Vagina (tissue), 2 donors: ENCODE results near the gene ARHGAP18.

Experiments used
- POLR2AphosphoS5 ChIP-seq, 2 donors: sonication (generic); formaldehyde crosslinking; IDR thresholded peaks; one replicate each; pipeline ENCODE4 v1.9.0; 2017; ENCODE audit warnings: antibody characterized with exemption in 2 of 2, mild to moderate bottlenecking in 2 of 2, low read depth in 1 of 2; ENCODE audit not compliant: insufficient read depth in 1 of 2
- TF ChIP-seq, protein P1 (sequence below), 3 experiments: fragments of 450-650 bp in 2 of 3; fragments of 200-600 bp in 1 of 3; sonication (generic) in 1 of 3; IDR thresholded peaks; one replicate each; pipeline ENCODE4 v1.5.1; 2017 to 2019; ENCODE audit warnings: antibody characterized with exemption in 3 of 3, mild to moderate bottlenecking in 2 of 3, moderate library complexity in 2 of 3

DNA sequence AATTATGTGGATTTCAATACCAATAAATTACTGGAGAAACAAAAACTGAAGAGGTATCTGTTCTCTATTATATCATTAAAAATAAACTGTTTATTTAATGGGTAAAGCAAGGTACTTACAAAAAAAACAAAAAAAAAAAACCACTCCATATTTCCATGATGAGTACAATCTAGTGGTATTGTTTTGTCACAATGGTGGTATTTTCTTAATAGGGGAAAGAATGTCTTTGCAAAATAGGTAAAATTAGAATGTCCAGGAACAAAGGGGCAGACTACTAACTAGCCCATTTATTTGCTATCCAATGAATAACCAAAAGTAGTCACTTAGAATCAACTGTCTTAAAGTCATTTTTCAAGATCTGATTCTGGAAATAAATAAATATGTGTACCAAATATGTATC, 92.0 kb downstream of the ARHGAP18 start:
- TF ChIP-seq, protein P1, sequence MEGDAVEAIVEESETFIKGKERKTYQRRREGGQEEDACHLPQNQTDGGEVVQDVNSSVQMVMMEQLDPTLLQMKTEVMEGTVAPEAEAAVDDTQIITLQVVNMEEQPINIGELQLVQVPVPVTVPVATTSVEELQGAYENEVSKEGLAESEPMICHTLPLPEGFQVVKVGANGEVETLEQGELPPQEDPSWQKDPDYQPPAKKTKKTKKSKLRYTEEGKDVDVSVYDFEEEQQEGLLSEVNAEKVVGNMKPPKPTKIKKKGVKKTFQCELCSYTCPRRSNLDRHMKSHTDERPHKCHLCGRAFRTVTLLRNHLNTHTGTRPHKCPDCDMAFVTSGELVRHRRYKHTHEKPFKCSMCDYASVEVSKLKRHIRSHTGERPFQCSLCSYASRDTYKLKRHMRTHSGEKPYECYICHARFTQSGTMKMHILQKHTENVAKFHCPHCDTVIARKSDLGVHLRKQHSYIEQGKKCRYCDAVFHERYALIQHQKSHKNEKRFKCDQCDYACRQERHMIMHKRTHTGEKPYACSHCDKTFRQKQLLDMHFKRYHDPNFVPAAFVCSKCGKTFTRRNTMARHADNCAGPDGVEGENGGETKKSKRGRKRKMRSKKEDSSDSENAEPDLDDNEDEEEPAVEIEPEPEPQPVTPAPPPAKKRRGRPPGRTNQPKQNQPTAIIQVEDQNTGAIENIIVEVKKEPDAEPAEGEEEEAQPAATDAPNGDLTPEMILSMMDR (IDR thresholded peaks at IDR 0.05), result no peak
- no peak for TF ChIP-seq POLR2AphosphoS5 (IDR thresholded peaks at IDR 0.05; ENCODE audit: insufficient read depth in 1 of 2, low read depth in 1 of 2)
